Kidney capillary endothelial cell (primary cell): ENCODE measurements around the gene FABP7.
A peak's percentile ranks its signal among the peaks of the same experiment; 100 is the strongest.
"Not testable (repeated sequence)": the region's sequence is repeated elsewhere in the genome, so short reads cannot be mapped to it uniquely, and the experiment has no call there.

Experiments used
- DNase-seq: peaks from one replicate; pipeline ENCODE4 v3.0.0-alpha.2; 2018; ENCODE audit warnings: low spot score

Gene FABP7

DNA sequence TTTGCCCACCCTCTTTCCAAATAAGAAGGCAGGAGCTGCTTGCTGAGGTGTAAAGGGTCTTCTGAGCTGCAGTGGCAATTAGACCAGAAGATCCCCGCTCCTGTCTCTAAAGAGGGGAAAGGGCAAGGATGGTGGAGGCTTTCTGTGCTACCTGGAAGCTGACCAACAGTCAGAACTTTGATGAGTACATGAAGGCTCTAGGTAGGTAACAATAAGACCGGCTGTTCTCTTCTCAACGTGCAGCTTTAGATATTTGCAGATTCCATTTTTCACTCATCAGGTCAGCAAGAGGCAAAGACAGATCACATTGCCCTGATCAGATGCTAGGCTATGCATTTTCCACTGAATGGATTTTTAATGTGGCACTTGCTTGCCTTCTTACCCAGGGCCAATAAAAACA, at the start of gene FABP7:
FABP7 (plus strand) TSS at position 50 of the 400 bp plus-strand sequence; CDS start at position 129, 79 bp downstream.
- DNase-seq, result no peak

- DNase-seq, result no peak
Measured at GRCh38 chr6:122730334-122730733, 49.2 kb upstream of the FABP7 start.

GRCh38 chr6:122730775-122731386, 48.6 kb upstream of the FABP7 start:
- DNase-seq, result peak; percentile 44

DNA sequence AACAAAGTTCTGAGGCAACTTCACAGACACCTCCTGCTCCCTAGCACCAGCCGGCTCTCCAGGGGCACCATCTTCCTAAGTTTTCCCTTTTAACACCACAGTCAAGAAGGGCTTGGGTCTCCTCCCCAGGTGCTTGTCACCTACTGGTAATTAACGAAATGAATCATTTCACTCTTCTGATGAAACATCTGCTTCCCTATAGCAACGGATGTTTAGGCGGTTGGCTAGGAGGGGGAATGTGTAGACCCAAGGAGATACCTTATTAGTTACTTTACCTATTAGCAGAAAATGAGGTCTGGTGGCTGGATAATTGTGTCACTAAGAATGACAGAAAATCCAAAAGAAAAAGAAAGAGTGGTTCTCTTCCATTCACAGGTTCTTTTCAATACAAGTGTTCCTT, 46.3 kb upstream of the FABP7 start:
- DNase-seq, result no peak

- DNase-seq, result no peak
Measured at GRCh38 chr6:122734529-122735395, 44.8 kb upstream of the FABP7 start.

- DNase-seq, result no peak
Measured at GRCh38 chr6:122735582-122735981, 43.9 kb upstream of the FABP7 start.

GRCh38 chr6:122736163-122736562, 43.4 kb upstream of the FABP7 start:
- DNase-seq, result no peak

DNA sequence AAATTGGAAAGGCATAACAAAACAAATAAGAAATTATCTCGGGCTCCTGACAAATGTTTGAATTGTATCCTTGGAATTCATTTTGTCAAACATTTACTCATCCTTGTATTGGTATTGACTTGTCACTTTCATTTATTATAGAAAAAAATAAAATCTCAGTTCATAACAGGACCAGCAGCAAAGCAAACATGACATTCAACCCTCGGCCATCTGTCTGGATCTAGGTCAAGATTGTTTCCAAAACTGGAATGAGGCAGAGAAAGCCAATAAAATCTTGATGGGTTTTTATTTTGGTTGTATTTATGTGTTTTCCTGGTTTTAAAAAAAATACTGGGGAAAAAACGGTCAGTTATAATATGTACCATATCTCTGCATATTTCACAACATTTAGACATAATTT, 42.9 kb upstream of the FABP7 start:
- no peak for DNase-seq

GRCh38 chr6:122740091-122740490, 39.4 kb upstream of the FABP7 start:
- no peak for DNase-seq

GRCh38 chr6:122740936-122741335, 38.6 kb upstream of the FABP7 start:
- no peak for DNase-seq

DNA sequence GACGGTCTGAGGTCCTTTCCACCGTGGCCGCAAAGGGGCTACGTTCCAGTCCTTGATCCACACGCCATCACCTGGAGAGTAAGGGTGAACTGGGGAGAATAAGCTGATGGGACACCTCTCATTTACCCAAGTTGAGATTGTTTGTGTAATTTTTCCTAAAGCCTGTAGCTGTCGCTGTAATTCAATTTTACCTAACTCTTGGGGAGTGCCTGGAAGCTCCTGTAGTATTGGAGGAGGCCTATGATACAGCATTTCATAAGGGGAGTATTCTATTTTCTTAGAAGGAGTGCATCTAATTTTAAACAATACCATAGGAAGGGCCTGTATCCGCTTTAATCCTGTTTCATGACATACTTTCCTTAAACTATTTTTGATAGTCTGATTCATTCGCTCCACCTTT, 35.3 kb upstream of the FABP7 start:
- not testable (repeated sequence) for DNase-seq

GRCh38 chr6:122744856-122745255, 34.7 kb upstream of the FABP7 start:
- not testable (repeated sequence) for DNase-seq

DNA sequence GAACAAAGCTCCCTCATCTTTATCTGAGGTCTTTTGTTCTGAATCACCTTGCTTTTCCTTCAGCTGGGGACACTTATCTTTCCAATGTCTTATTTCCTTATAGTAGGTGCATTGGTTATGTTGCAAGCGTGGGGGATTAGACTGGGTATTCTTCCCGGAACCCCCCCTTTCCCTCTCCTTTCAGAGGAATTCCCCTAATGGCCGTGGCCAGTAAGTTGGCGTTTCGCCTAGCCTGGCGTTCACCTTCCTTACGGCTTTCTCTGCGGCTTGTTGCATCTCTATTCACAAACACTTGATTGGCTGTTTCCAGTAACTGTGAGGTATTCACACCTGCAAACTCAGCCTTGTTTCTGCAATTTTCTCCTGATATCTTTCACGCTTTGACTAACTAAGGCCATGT, 32.8 kb upstream of the FABP7 start:
- no peak for DNase-seq

DNA sequence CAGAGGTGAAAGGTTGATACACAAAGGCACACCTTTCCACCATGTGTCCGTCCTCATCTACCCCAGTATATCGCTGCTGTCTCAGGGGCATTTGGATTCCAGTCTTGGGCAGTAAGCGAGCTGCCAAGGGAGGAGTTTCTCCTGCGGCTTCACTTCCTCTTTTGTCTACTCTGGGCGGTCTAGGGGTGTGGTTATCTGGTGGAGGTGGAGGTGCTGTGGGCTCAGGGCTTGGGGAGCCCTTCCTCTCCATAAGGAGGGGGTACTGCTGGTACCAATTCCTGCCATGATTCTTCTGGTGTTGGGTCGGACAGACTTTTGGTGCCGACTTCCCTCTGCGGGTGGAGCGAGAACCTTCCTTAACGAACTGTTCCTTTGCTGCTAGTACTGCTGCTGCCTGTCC, 31.9 kb upstream of the FABP7 start:
- no peak for DNase-seq

- DNase-seq, result not testable (repeated sequence)
Measured at GRCh38 chr6:122748945-122749344, 30.6 kb upstream of the FABP7 start.

DNA sequence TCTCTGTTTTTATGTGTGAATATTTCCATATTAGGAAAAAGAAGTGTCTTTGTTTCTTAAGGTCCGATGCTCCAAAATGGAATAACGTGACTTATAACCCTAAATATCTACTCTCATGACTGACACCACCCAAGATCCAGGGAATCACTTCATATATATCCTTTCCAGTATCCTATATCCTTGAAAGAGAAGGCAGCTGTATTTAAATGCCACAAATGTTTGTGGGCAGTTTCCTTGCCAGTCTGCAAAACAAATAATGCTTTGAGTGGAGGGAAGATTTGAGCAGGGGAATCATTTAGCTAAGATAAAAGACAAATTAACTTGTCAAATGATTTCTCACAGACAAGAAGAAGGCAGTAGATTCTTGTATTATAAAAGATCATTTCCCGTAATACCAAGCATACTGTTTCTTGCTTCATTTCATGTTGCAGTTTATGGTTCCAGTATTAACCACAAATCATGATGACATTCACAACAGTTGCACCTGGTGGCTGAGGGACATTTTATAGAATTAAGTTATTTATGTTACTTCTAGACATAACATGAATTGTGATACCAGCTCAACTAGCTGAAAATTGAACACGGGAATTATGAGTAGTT, 30.0 kb upstream of the FABP7 start:
- DNase-seq, result no peak

DNA sequence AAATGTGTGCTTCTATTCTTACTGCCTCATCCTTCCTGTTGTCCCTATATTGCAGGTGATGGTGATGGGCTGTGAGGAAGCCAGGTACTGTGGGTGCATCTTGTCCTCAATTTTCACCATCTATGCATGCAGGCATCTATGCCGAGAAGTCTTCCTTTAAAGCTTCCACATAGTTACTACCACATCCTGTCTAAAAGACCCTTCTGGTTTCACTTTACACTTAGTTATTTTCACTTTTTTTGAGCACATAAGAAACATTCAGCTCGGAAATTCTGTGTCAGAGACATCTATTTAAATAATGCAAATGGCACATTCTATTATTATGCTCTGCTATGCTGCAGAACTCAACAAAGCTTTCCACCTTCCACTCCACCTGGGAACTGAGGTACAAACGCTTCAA, 28.2 kb upstream of the FABP7 start:
- DNase-seq, result no peak

- no peak for DNase-seq
Measured at GRCh38 chr6:122752459-122752858, 27.1 kb upstream of the FABP7 start.

DNA sequence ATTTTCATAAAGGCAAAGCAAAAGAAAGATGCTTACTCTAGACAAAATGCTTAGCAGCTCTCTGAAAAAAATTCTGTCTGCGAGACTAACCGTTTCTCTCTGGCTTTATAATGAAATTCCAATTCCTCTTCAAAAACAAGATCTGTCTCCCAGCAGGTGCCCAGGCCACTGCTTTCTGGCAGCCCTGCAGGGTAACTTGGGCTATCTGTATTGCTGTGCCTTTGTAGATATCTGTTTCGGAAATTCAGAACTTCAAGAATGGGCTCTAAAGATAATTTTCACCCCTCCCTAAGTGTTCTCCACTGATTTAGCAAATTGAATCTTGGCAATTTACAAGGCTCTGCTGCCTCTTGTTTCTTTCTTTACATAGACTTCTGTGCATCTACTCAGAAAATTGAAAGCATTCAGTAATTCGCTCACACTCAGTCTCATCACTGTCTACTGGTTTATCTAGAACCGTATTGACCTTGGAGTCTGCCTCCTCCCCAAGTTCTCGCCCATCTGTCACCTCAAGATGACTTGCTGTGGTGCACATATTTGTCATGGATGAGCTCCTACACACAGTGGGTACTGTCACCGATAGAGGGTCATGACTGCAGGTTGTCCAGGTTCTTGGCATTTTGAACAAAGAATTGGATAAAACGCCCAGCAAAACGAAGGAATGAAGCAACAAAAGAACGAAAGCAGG, 26.4 kb upstream of the FABP7 start:
- no peak for DNase-seq

DNA sequence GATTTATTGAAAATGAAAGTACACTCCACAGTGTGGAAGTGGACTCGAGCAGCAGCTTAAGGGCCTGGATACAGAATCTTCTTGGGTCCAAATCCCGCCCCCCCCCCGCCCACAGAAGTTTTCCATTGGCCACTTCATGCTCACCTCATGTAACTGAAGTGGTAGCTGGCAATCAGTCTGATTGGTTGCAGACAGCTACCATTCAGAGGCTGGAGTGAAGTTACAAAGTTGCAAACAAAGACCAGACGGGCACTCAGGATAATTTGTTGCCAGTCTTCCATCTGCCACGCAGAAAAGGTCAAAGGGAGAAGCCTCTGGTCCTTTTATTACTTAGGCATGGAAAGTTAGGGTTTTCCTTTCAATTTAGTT, 25.8 kb upstream of the FABP7 start:
- DNase-seq, result no peak

GRCh38 chr6:122754191-122754731, 25.3 kb upstream of the FABP7 start:
- no peak for DNase-seq

GRCh38 chr6:122755901-122756300, 23.6 kb upstream of the FABP7 start:
- DNase-seq, result no peak
